Smooth muscle cell (in vitro differentiated cells): ENCODE data around the gene TXNDC12. TPM values are rescaled to one million over a fixed set of nuclear protein-coding genes. Genes with fewer than 3 reads are reported as not detected.

ENCODE experiments used
- DNase-seq: peaks from one replicate; lab custom pipeline; 2025; ENCODE audit not compliant: unreplicated experiment; lab: John Stamatoyannopoulos, UW
- H2AFZ ChIP-seq: fragments of 200-600 bp; sonication (generic); 2 replicates; pipeline ENCODE4 v1.6.0; 2016; ENCODE audit warnings: antibody characterized with exemption, low read depth, mild to moderate bottlenecking
- H3F3A ChIP-seq: fragments of 200-600 bp; sonication (generic); 2 replicates; pipeline ENCODE4 v1.6.0; 2017; ENCODE audit warnings: antibody characterized with exemption, low read depth
- H3K27ac ChIP-seq: fragments of 200-600 bp; sonication (generic); 2 replicates; pipeline ENCODE4 v1.5.1; 2016; ENCODE audit warnings: low read depth, mild to moderate bottlenecking
- H3K27me3 ChIP-seq: fragments of 200-600 bp; sonication (generic); 2 replicates; pipeline ENCODE4 v1.6.1; 2016; ENCODE audit warnings: low read depth, mild to moderate bottlenecking
- H3K36me3 ChIP-seq: fragments of 200-600 bp; sonication (generic); 2 replicates; pipeline ENCODE4 v1.5.1; 2016; ENCODE audit warnings: low read depth
- H3K4me1 ChIP-seq: fragments of 200-600 bp; sonication (generic); 2 replicates; pipeline ENCODE4 v1.5.1; 2016; ENCODE audit warnings: low read depth
- H3K4me2 ChIP-seq: fragments of 200-600 bp; sonication (generic); 2 replicates; pipeline ENCODE4 v1.6.0; 2016; ENCODE audit warnings: mild to moderate bottlenecking
- H3K4me3 ChIP-seq: fragments of 200-600 bp; sonication (generic); 2 replicates; pipeline ENCODE4 v1.5.1; 2016; ENCODE audit warnings: mild to moderate bottlenecking
- H3K79me2 ChIP-seq: fragments of 200-600 bp; sonication (generic); 2 replicates; pipeline ENCODE4 v1.6.0; 2016; ENCODE audit warnings: low read depth, mild to moderate bottlenecking
- H3K9ac ChIP-seq: fragments of 200-600 bp; sonication (generic); 2 replicates; pipeline ENCODE4 v1.6.0; 2016; ENCODE audit warnings: low read depth
- H3K9me3 ChIP-seq: fragments of 200-600 bp; sonication (generic); replicated peaks from 2 replicates; pipeline ENCODE4 v1.5.1; 2016; ENCODE audit warnings: low read depth
- H4K20me1 ChIP-seq: fragments of 200-600 bp; sonication (generic); 2 replicates; pipeline ENCODE4 v1.6.0; 2016; ENCODE audit warnings: low read depth
- CTCF ChIP-seq: fragments of 200-600 bp; sonication (generic); IDR thresholded peaks from 2 replicates; pipeline ENCODE4 v1.5.1; 2017; ENCODE audit warnings: borderline replicate concordance, mild to moderate bottlenecking, antibody characterized with exemption; ENCODE audit not compliant: insufficient read depth, poor library complexity, severe bottlenecking
- WGBS: methylation state at CpG from one replicate; pipeline ENCODE4 v1.1.7; 2016; ENCODE audit warnings: low lambda C conversion rate; 5-methylcytosine and 5-hydroxymethylcytosine counted together
- polyA plus RNA-seq: library from polyadenylated mRNA; unstranded; fragments of >200 nt; fragmentation: Nextera tagmentation; extraction: Ambion mirVana; gene quantifications from 2 replicates; pipeline ENCODE4 v1.2.1, GENCODE V29; 2016
- total RNA-seq: library from RNA; depleted of rRNA; stranded (reverse); fragments of >200 nt; gene quantifications from 2 replicates; pipeline ENCODE4 v1.2.3, GENCODE V29; 2014

TXNDC12 gene
- total and polyA plus RNA-seq, 2 experiments from 2014 or later, result 60.2 to 73.0 TPM

GRCh38 chr1:51990478-51990965 is 64.5 kb downstream of the TXNDC12 start, which contains the start of gene RAB3B:
Gene RAB3B, minus strand, starts transcription at chr1:51990700. Its CDS starts 13,583 bp downstream, at chr1:51977117.
- Histone ChIP-seq H3K4me2 (peak within 1 kb of the TSS; percentile 87), H3K4me1 (peaks cover 3% of the 10 kb centered on the region), H3F3A (no peaks in the 10 kb centered on the region), H4K20me1 (no peaks in the 10 kb centered on the region), H3K79me2 (no peaks in the 10 kb centered on the region), H2AFZ (peak within 1 kb of the TSS; percentile 82), H3K27ac (no peak within 1 kb of the TSS), H3K4me3 (peak within 1 kb of the TSS; percentile 73), H3K9ac (no peak within 1 kb of the TSS), H3K9me3 (no peaks in the 10 kb centered on the region), H3K36me3 (no peaks in the 10 kb centered on the region), H3K27me3 (peaks cover 36% of the 10 kb centered on the region)
- under 1% methylated on average over 34 of the region's 46 CpGs for WGBS
- peak; percentile 2 for DNase-seq
- TF ChIP-seq CTCF, result no peak

- Histone ChIP-seq H3K4me3 (peak overlapping the region; percentile 73), H3K27ac (no peak overlapping the region), H3F3A (no peaks in the 10 kb centered on the region), H3K36me3 (no peaks in the 10 kb centered on the region), H2AFZ (peak overlapping the region; percentile 82), H3K4me2 (peak overlapping the region; percentile 87), H3K9me3 (no peaks in the 10 kb centered on the region), H3K9ac (no peak overlapping the region), H3K27me3 (peaks cover 36% of the 10 kb centered on the region), H4K20me1 (no peaks in the 10 kb centered on the region), H3K4me1 (peaks cover 3% of the 10 kb centered on the region), H3K79me2 (no peaks in the 10 kb centered on the region)
- 8% methylated on average over 22 of the region's 47 CpGs for WGBS
- DNase-seq, result no peak
- no peak for TF ChIP-seq CTCF
Observed at GRCh38 chr1:51989582-51990477, 65.2 kb downstream of the TXNDC12 start.

GRCh38 chr1:51988254-51988653 is 66.7 kb downstream of the TXNDC12 start:
- no peak for DNase-seq
- Histone ChIP-seq H2AFZ (no peak overlapping the region), H3K36me3 (no peaks in the 10 kb centered on the region), H3K4me3 (no peak overlapping the region), H3K27me3 (peaks cover 35% of the 10 kb centered on the region), H3K79me2 (no peaks in the 10 kb centered on the region), H3K4me1 (peaks cover 3% of the 10 kb centered on the region), H3K9me3 (no peaks in the 10 kb centered on the region), H3K27ac (no peak overlapping the region), H3F3A (no peaks in the 10 kb centered on the region), H3K4me2 (no peak overlapping the region), H3K9ac (no peak overlapping the region), H4K20me1 (no peaks in the 10 kb centered on the region)
- TF ChIP-seq CTCF, result no peak
